Measurements from ENCODE around the gene EXOSC2. TPM values are rescaled to one million over a fixed set of nuclear protein-coding genes. Genes with fewer than 3 reads are reported as not detected.

EXOSC2 gene
- total and polyA plus RNA-seq, 2 of the 13 experiments (the other 11 are each of a cell fraction or from before 2014, with no cell fraction given) = 27.5 to 63.8 TPM

- TF ChIP-seq KIAA2018 (CRISPR knock-in tag; IDR thresholded peaks at IDR 0.05; ENCODE audit: borderline replicate concordance) (no peak), PITX1 (CRISPR knock-in tag; IDR thresholded peaks at IDR 0.05) (0 out of 2 replicates have a peak, but pooled peaks have one; percentile 22), ZNF441 (CRISPR knock-in tag; IDR thresholded peaks at IDR 0.05; ENCODE audit: borderline replicate concordance) (no peak), CSRNP2 (CRISPR knock-in tag; conservative IDR thresholded peaks at IDR 0.05; ENCODE audit: low read depth) (no peak), HNF1B (CRISPR knock-in tag; IDR thresholded peaks at IDR 0.05) (peak; percentile 71; the same call in 1 of the 2 replicates), NFIC (IDR thresholded peaks at IDR 0.05; ENCODE audit: low read length) (no peak), TARDBP (CRISPR knock-in tag; IDR thresholded peaks at IDR 0.05) (peak; percentile 49), SAFB2 (CRISPR knock-in tag; IDR thresholded peaks at IDR 0.05; ENCODE audit: borderline replicate concordance, low read depth) (no peak), E2F5 (CRISPR knock-in tag; conservative IDR thresholded peaks at IDR 0.05) (peak; percentile 57; the same call in 1 of the 2 replicates), SMC3 (IDR thresholded peaks at IDR 0.05; ENCODE audit: low read length) (no peak), TFDP1 (CRISPR knock-in tag; IDR thresholded peaks at IDR 0.05; ENCODE audit: borderline replicate concordance) (peak; percentile 82; the same call in 1 of the 2 replicates), ATAD3A (CRISPR knock-in tag; IDR thresholded peaks at IDR 0.05) (no peak), NPAS2 (CRISPR knock-in tag; IDR thresholded peaks at IDR 0.05; ENCODE audit: borderline replicate concordance) (no peak), SYNCRIP (IDR thresholded peaks at IDR 0.05; ENCODE audit: insufficient read depth, low read depth, low read length) (no peak), MAFG (CRISPR knock-in tag; IDR thresholded peaks at IDR 0.05) (no peak)
Measured at GRCh38 chr9:130693426-130694191, at the start of gene EXOSC2 (continued).
